ENCODE measurements around the gene OR1J4.

GRCh38 chr9:122479062-122479461 is 39.9 kb upstream of the OR1J4 start:
- no peak for TF ChIP-seq POLR2A (IDR thresholded peaks at IDR 0.05)
- TF ChIP-seq POLR2AphosphoS5 (IDR thresholded peaks at IDR 0.05), result no peak

Measured in gastroesophageal sphincter (tissue), 2 donors.